NCI-H187 (cell line): Measurements from ENCODE around the gene PGAM5.
"Not testable (repeated sequence)": the region's sequence is repeated elsewhere in the genome, so short reads cannot be mapped to it uniquely, and the experiment has no call there.

Source experiments
- DNase-seq, 2 experiments: peaks; one replicate each; lab custom pipeline; 2025; lab: John Stamatoyannopoulos, UW

The PGAM5 gene

GRCh38 chr12:132753670-132754069 is 43.0 kb downstream of the PGAM5 start:
- DNase-seq, result not testable (repeated sequence)

GRCh38 chr12:132754160-132754932 is 43.7 kb downstream of the PGAM5 start:
- DNase-seq, result no peak

- not testable (repeated sequence) for DNase-seq
These were observed 48.2 kb downstream of the PGAM5 start for GRCh38 chr12:132758825-132759224.

- no peak for DNase-seq
These were observed 48.7 kb downstream of the PGAM5 start for GRCh38 chr12:132759359-132759758.

GRCh38 chr12:132761032-132761920 is 50.6 kb downstream of the PGAM5 start, which contains the start of gene ANKLE2:
TSS of gene ANKLE2 (minus strand) at chr12:132761832. CDS start at chr12:132761798, 34 bp downstream.
- DNase-seq, result peak in 1 of 2 experiments; percentile 48

- DNase-seq, result peak; percentile 58 to 81
These were observed 51.4 kb downstream of the PGAM5 start for GRCh38 chr12:132761921-132762583.

- DNase-seq, result no peak
These were observed 53.6 kb downstream of the PGAM5 start for GRCh38 chr12:132764231-132764630.

GRCh38 chr12:132765361-132765760 is 54.7 kb downstream of the PGAM5 start:
- DNase-seq, result no peak

- DNase-seq, result no peak
These were observed 55.9 kb downstream of the PGAM5 start for GRCh38 chr12:132766380-132767085.

GRCh38 chr12:132771126-132771838 is 60.6 kb downstream of the PGAM5 start:
- DNase-seq, result no peak
